Measurements from ENCODE around the gene SYNJ1.

SYNJ1 gene

GRCh38 chr21:32693581-32693980, 34.2 kb downstream of the SYNJ1 start:
- no peaks in the 10 kb centered on the region for H3K9me3 ChIP-seq
- H3K4me1 ChIP-seq = peaks cover 0 to 6% (median under 1%) of the 10 kb centered on the region in 4 donors
- H3K27me3 ChIP-seq = no peaks in the 10 kb centered on the region
- peaks cover 4 to 41% (median 6%) of the 10 kb centered on the region in 3 donors for H3K36me3 ChIP-seq
- TF ChIP-seq CTCF (IDR thresholded peaks at IDR 0.05) = no peak
- intact Hi-C loops (cut with DNase I; ENCODE audit: low total_unique reads) = no loop called here
- no peak for DNase-seq
- H3K4me3 ChIP-seq = no peak overlapping the region
- H3K27ac ChIP-seq = no peak overlapping the region

- Histone ChIP-seq H3K27ac (no peak overlapping the region), H3K36me3 (peaks cover 6 to 56% (median 15%) of the 10 kb centered on the region in 3 donors), H3K4me1 (no peaks in the 10 kb centered on the region), H3K4me3 (no peak overlapping the region), H3K9me3 (no peaks in the 10 kb centered on the region), H3K27me3 (no peaks in the 10 kb centered on the region)
- intact Hi-C loops (cut with DNase I; ENCODE audit: low total_unique reads) = no loop called here
- no peak for DNase-seq
- TF ChIP-seq CTCF (IDR thresholded peaks at IDR 0.05) = no peak
These were observed 37.7 kb downstream of the SYNJ1 start for GRCh38 chr21:32690085-32690484.

- intact Hi-C loops (cut with DNase I; ENCODE audit: low total_unique reads) = no loop called here
- DNase-seq = no peak
These were observed 40.0 kb downstream of the SYNJ1 start for GRCh38 chr21:32687643-32688345.

GRCh38 chr21:32682696-32683474, 44.9 kb downstream of the SYNJ1 start:
- no peak overlapping the region for H3K4me3 ChIP-seq
- H3K27me3 ChIP-seq = no peaks in the 10 kb centered on the region
- H3K9me3 ChIP-seq = no peaks in the 10 kb centered on the region
- peaks cover 0 to 41% (median 34%) of the 10 kb centered on the region in 3 donors for H3K36me3 ChIP-seq
- H3K27ac ChIP-seq = no peak overlapping the region
- no peaks in the 10 kb centered on the region for H3K4me1 ChIP-seq
- intact Hi-C loops (cut with DNase I; ENCODE audit: low total_unique reads) = no loop called here
- no peak for DNase-seq
- TF ChIP-seq CTCF (IDR thresholded peaks at IDR 0.05) = no peak

More at GRCh38 chr21:32687643-32688345, 40.0 kb downstream of the SYNJ1 start:
- H3K4me3 ChIP-seq = no peak overlapping the region
- no peaks in the 10 kb centered on the region for H3K27me3 ChIP-seq
- peaks cover 6 to 55% (median 11%) of the 10 kb centered on the region in 3 donors for H3K36me3 ChIP-seq
- H3K27ac ChIP-seq = no peak overlapping the region
- H3K9me3 ChIP-seq = no peaks in the 10 kb centered on the region
- H3K4me1 ChIP-seq = no peaks in the 10 kb centered on the region
- no peak for TF ChIP-seq CTCF (IDR thresholded peaks at IDR 0.05)

- intact Hi-C loops (cut with DNase I; ENCODE audit: low total_unique reads) = no loop called here
- no peak for DNase-seq
These were observed 53.1 kb downstream of the SYNJ1 start for GRCh38 chr21:32674731-32675130.

More at GRCh38 chr21:32674731-32675130, 53.1 kb downstream of the SYNJ1 start:
- H3K9me3 ChIP-seq = no peaks in the 10 kb centered on the region
- peaks cover 30 to 53% (median 42%) of the 10 kb centered on the region in 3 donors for H3K36me3 ChIP-seq
- H3K4me1 ChIP-seq = no peaks in the 10 kb centered on the region
- TF ChIP-seq CTCF (IDR thresholded peaks at IDR 0.05) = no peak
- H3K4me3 ChIP-seq = no peak overlapping the region
- H3K27ac ChIP-seq = no peak overlapping the region
- H3K27me3 ChIP-seq = no peaks in the 10 kb centered on the region
